Skeletal muscle tissue (tissue), 4 donors: Measurements from ENCODE around the gene UBE2D3. TPM values are rescaled to one million over a fixed set of nuclear protein-coding genes. Genes with fewer than 3 reads are reported as not detected.

ENCODE experiments used
- H3K27ac ChIP-seq: one replicate; pipeline ENCODE4 v1.7.0; 2013; ENCODE audit warnings: mild to moderate bottlenecking, low read depth, low read length, inconsistent platforms
- H3K27me3 ChIP-seq, 3 donors: one replicate each; pipeline ENCODE4 v1.7.0; 2013; ENCODE audit warnings: low read length in 3 of 3; ENCODE audit not compliant: control insufficient read depth in 3 of 3, insufficient read depth in 3 of 3
- H3K36me3 ChIP-seq, 3 donors: one replicate each; pipeline ENCODE4 v1.7.0; 2013; ENCODE audit warnings: low read length in 3 of 3; ENCODE audit not compliant: control insufficient read depth in 3 of 3, insufficient read depth in 3 of 3
- H3K4me1 ChIP-seq, 3 donors: one replicate each; pipeline ENCODE4 v1.7.0; 2013; ENCODE audit warnings: low read length in 3 of 3, mild to moderate bottlenecking in 3 of 3; ENCODE audit not compliant: control insufficient read depth in 3 of 3, insufficient read depth in 3 of 3
- H3K4me3 ChIP-seq, 3 donors: one replicate each; pipeline ENCODE4 v1.7.0; 2013; ENCODE audit warnings: low read length in 3 of 3
- H3K9ac ChIP-seq, 3 donors: one replicate each; pipeline ENCODE4 v1.7.0; 2013; ENCODE audit warnings: low read length in 3 of 3, mild to moderate bottlenecking in 3 of 3, moderate library complexity in 2 of 3, low read depth in 1 of 3
- H3K9me3 ChIP-seq, 3 donors: one replicate each; pipeline ENCODE4 v1.7.0; 2013; ENCODE audit warnings: low read length in 3 of 3; ENCODE audit not compliant: control insufficient read depth in 3 of 3
- total RNA-seq: library from RNA; depleted of rRNA; stranded (reverse); fragments of >200 nt; gene quantifications from one replicate; pipeline ENCODE4 v1.2.3, GENCODE V29; 2014
- donor health status: Osteomylitis.

UBE2D3 gene
- total RNA-seq, 1 donor from 2014 or later: 246 TPM

- Histone ChIP-seq H3K27me3 (no peaks in the 10 kb centered on the region), H3K27ac (peak overlapping the region; percentile 71), H3K36me3 (peaks cover 0 to 20% (median 4%) of the 10 kb centered on the region in 3 donors)
These were observed 20.0 kb downstream of the UBE2D3 start for GRCh38 chr4:102807345-102807744.

DNA sequence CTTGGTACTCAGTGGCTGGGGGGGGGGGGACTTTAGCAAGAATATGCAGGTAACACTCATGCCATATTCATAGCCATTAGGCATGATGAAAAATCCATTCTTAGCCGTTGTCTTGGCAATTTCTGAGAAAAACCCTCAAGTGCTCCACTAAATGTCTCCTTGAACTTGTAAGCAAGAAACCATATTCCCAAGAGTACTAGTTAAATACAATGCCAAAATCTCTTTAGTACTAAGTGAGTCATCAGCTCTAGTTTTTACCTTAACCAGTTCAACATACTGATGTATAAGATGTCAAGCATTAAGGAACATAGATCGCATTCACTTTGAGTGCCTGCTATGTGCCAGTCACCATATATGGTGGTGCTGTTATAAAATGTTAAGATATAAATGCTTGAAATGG is 27.5 kb downstream of the UBE2D3 start:
- Histone ChIP-seq H3K9ac (no peak overlapping the region), H3K4me1 (no peaks in the 10 kb centered on the region), H3K36me3 (peaks cover 5 to 64% (median 53%) of the 10 kb centered on the region in 3 donors), H3K9me3 (no peaks in the 10 kb centered on the region), H3K27ac (no peak overlapping the region), H3K27me3 (no peaks in the 10 kb centered on the region), H3K4me3 (no peak overlapping the region)

More at GRCh38 chr4:102807345-102807744, 20.0 kb downstream of the UBE2D3 start:
- Histone ChIP-seq H3K4me1 (peaks cover 17 to 37% (median 25%) of the 10 kb centered on the region in 3 donors), H3K9me3 (no peaks in the 10 kb centered on the region), H3K4me3 (no peak overlapping the region), H3K9ac (peak overlapping the region in 1 of 3 donors; percentile 47)

DNA sequence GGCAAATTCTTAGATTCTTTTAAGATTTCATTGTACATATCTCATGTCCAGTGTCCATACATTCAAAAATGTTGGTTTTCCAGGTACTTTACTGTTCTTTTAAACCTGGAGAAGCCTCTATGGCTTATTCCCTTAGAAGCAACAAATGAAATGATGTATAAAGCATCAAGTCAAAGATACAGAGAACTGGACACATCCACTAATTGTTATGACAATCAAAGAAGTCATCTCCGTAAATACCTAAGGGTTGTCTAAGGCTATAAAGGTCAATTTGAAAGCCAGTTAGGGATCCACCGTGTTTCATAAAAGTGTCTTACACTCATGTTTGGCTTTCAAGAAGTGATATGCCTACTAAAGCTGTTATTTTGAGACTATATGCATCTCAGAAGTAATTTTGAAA is 32.4 kb downstream of the UBE2D3 start:
- Histone ChIP-seq H3K36me3 (peaks cover 2 to 40% (median 31%) of the 10 kb centered on the region in 3 donors), H3K9me3 (no peaks in the 10 kb centered on the region), H3K27ac (no peak overlapping the region), H3K9ac (no peak overlapping the region), H3K4me1 (no peaks in the 10 kb centered on the region), H3K27me3 (no peaks in the 10 kb centered on the region), H3K4me3 (no peak overlapping the region)

DNA sequence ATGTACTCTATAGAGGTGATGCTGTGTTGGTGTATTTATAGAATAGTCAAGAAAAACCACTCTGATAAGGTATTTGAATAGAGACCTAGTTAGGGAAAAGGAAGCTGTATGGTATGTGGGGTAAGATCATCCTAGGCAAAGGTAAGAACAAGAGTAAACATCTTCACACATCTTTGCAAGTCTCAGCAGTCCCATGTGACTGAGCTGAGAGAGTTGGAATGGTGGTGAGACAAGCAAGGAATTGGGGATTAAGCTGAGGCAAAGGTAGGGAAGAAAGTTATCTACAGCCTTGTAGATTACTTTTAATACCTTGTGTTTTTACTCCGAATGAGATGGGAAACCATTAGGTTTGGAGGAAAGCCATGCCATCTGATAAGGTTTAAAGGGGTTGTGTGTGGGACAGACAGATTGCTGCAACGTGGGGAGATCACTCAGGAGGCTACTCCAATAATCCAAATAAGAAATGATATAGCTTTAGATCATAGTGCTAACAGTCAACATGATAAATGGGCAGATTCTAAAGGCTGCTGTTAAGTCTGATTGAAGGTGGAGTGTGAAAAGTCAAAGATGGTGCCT is 34.9 kb downstream of the UBE2D3 start:
- Histone ChIP-seq H3K4me3 (no peak overlapping the region), H3K9ac (no peak overlapping the region), H3K9me3 (no peaks in the 10 kb centered on the region), H3K27me3 (no peaks in the 10 kb centered on the region), H3K27ac (no peak overlapping the region), H3K4me1 (no peaks in the 10 kb centered on the region), H3K36me3 (peaks cover 0 to 23% (median 18%) of the 10 kb centered on the region in 3 donors)

DNA sequence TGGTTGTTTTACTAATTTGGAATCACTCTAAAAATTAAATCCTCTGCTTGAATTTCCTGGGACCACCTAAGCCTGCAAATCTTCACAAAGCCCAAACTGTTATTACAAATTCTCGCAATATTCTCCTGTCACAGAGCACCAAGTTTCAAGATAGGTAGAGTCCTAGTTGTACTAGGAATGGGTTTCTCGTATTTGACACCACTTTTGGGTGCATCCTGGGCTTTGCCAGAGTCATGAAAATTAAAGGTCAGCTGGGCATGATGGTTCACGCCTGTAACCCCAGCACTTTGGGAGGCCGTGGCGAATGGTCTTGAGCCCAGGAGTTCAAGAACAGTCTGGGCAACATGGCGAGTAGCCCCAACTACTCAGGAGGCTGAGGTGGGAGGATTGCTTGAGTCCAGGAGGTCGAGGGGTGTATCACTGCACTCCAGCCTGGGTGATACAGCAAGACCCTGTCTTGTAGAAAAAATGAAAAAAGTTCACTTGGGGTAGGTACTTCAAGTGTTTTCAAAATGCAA is 36.0 kb downstream of the UBE2D3 start:
- Histone ChIP-seq H3K4me3 (no peak overlapping the region), H3K36me3 (peaks cover 0 to 17% (median 14%) of the 10 kb centered on the region in 3 donors), H3K27ac (no peak overlapping the region), H3K9ac (no peak overlapping the region), H3K9me3 (no peaks in the 10 kb centered on the region), H3K27me3 (no peaks in the 10 kb centered on the region), H3K4me1 (no peaks in the 10 kb centered on the region)

DNA sequence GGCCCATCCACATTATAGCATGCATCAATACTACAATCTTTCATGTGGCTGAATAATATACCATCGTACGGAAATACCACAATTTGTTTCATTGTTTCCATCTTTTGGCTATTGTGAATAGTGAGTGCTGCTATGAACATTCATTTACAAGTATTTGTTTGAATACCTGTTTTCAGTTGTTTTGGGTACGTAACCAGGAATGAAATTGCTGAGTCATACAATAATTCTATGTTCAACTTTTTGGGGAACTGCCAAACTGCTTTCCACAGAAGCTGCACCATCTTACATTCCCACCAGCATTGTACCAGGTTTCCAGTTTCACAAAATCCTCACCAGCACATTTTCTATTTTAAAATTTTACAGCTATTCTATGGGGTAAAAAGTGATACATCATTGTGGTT is 38.0 kb downstream of the UBE2D3 start:
- Histone ChIP-seq H3K9ac (no peak overlapping the region), H3K4me3 (no peak overlapping the region), H3K9me3 (no peaks in the 10 kb centered on the region), H3K36me3 (peaks cover 0 to 4% (median 0%) of the 10 kb centered on the region in 3 donors), H3K27me3 (no peaks in the 10 kb centered on the region), H3K27ac (no peak overlapping the region), H3K4me1 (no peaks in the 10 kb centered on the region)

DNA sequence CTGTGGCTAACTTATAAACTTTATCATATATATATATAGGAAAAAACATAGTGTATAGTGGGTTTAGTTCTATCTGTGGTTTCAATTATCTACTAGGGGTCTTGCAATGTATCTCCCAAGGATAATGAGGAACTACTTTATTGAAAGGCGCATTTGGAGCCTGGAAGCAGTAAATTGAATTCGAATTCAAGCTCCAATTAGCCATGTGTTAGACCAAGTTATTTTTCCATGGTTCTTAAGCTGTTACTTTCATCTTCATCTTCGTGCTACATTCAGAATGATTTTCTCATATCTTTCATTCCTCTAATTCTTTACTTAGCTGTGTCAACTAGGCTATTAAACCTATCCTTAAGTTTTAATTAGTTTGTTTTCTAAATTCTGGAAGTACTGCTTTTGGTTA is 39.4 kb downstream of the UBE2D3 start:
- Histone ChIP-seq H3K27ac (no peak overlapping the region), H3K9ac (no peak overlapping the region), H3K36me3 (peaks cover 0 to 4% (median 0%) of the 10 kb centered on the region in 3 donors), H3K4me3 (no peak overlapping the region), H3K27me3 (no peaks in the 10 kb centered on the region), H3K4me1 (no peaks in the 10 kb centered on the region), H3K9me3 (no peaks in the 10 kb centered on the region)

DNA sequence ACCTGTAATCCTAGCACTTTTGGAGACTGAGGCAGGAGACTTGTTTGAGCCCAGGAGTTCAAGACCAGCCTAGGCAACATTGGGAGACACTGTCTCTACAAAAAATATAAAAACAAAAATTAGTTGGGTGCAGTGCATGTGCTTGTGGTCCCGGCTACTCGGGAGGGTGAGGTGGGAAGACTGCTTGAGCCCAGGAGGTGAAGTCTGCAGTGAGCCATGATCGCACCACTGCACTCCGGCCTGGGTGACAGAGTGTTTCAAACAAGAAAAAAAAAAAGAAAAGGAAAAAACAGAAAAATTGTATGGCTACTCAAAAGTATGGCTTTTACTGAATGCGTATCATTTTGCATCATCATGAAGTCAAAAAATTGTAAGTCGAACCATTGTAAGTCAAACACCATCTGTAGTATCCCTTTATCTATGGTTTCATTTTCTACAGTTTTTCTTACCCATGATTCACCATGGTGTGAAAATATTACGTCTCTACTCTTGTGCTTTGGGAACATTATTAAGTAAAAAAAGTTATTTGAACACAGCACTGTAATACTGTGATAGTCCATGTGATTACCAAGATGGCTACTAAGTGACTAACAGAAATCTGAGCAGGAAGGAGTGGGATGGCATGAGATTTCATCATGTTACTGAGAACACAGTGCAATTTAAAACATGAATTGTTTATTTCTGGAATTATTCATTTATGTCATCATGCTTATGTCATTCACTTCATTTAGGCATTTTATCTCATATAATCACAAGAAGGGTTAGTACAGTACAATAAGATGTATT is 40.1 kb downstream of the UBE2D3 start:
- Histone ChIP-seq H3K9ac (no peak overlapping the region), H3K4me3 (no peak overlapping the region), H3K9me3 (no peaks in the 10 kb centered on the region), H3K4me1 (no peaks in the 10 kb centered on the region), H3K36me3 (peaks cover 0 to 4% (median 0%) of the 10 kb centered on the region in 3 donors), H3K27ac (no peak overlapping the region), H3K27me3 (no peaks in the 10 kb centered on the region)

- Histone ChIP-seq H3K4me1 (no peaks in the 10 kb centered on the region), H3K9ac (no peak overlapping the region), H3K36me3 (no peaks in the 10 kb centered on the region), H3K9me3 (no peaks in the 10 kb centered on the region), H3K27me3 (no peaks in the 10 kb centered on the region), H3K4me3 (no peak overlapping the region), H3K27ac (no peak overlapping the region)
These were observed 41.1 kb downstream of the UBE2D3 start for GRCh38 chr4:102786279-102786678.

GRCh38 chr4:102783006-102783405 is 44.3 kb downstream of the UBE2D3 start:
- Histone ChIP-seq H3K9ac (no peak overlapping the region), H3K27me3 (no peaks in the 10 kb centered on the region), H3K36me3 (no peaks in the 10 kb centered on the region), H3K9me3 (no peaks in the 10 kb centered on the region), H3K27ac (no peak overlapping the region), H3K4me1 (no peaks in the 10 kb centered on the region), H3K4me3 (no peak overlapping the region)
